Astrocyte of the hippocampus (primary cell): ENCODE measurements around the gene ZAP70.
"Not testable (repeated sequence)": the region's sequence is repeated elsewhere in the genome, so short reads cannot be mapped to it uniquely, and the experiment has no call there.

Experiments
- DNase-seq: peaks from one replicate; pipeline ENCODE4 v3.0.0; 2011; ENCODE audit warnings: low read depth, low spot score

ZAP70 gene

DNA sequence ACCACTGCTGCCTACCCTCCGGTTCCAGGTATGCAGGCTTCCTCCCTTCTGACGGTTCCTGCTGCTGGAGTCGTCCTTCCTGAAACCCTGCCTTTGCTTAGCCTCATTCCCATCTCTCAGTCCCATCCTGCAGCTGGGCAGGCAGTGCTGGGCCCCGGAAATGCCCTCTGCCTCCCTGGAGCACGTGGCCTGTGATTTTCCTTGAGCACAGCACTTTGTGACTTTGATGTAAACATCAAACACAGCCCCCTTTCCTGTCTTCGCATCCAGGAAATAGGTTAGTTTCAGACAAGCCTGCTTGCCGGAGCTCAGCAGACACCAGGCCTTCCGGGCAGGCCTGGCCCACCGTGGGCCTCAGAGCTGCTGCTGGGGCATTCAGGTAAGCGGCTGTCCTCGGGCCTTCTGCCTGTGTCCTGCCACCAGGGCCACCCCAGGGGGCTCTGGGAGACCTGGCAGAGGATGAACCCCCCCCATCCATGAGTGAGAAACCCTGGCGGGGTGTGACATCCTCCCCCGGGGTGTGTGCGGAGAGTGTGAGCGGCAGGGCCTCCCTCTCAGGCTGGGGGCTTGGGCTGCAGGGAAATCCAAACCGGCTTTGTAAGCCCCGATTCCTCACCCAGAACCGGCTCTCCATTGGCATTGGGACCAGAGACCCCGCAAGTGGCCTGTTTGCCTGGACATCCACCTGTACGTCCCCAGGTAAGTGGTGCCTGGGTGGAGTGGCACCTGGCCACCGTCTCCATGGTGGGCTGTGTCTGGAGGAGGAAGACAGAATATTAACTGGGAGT lies at the start of gene ZAP70:
TSS of gene ZAP70 (plus strand) at position 281 of the 788 bp plus-strand sequence. CDS start 10,461 bp downstream, outside the sequence.
- no peak for DNase-seq

DNA sequence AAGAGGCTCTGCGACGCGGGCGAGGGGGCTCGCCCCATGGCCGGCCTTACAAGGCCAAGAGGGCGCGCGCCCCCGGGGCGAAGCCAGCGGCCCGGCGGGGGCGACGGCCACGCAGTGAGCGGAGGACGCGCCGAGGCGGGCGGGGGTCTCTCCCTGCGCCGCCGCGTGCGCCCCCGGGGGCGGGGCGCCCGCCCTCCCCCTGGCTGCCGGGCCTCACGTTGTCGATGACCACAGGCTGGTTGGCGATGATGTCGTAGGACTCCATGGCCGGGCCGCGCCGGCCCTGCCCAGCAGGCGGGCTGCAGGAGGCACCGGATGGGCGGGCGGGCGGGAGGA lies 49.8 kb upstream of the ZAP70 start:
- DNase-seq: no peak

DNA sequence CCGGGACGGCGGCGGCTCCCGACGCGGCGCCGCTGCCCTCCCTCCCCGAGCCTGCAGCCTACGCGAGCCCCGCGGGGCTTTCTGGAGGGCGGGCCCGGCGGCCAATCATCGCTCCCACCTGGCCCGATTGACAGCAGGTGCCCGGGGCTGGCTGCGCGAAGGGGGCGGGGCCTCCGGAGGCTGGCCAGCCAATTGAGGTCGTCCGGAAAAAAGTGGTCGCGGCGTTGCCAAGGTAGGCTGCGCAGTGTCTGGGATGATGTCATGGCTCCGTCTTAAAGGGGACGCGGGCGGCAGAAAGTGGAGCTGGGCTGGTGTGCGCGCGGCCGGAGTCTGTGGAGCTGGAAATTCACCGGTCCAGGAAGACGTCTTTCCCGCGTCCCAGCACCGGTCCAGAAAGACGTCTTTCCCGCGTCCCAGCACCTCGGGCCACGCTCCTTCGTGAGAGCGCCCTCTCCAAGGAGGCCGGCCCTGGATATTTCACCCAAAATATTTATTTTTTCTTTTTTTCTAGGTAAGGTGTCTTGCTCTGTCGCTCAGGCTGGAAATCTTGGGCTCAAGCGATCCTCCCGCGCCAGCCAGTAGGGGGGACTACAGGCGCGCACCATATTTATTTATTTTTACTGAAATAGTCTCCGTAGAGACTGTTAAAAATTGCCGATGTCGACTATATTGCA lies 49.3 kb upstream of the ZAP70 start, which contains the start of gene ACTR1B:
TSS of gene ACTR1B (minus strand) at position 83 of the 674 bp plus-strand sequence. CDS start 154 bp downstream, outside the sequence.
- DNase-seq: peak; percentile 100

DNA sequence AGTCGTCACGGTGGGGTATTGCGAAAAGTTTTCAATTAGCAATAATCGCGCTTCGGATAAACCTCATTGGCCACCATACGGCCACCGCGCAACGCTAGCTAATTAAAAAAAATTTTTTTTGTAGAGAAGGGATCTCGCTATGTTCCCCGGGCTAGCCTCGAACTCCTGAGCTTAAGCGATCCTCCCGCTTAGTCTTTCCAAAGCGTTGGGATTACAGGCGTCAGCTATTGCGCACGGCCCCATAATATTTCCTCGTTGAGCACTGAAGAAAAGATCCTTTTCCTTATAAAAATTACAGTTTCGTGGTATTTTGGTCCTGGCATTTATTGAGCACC lies 48.8 kb upstream of the ZAP70 start:
- DNase-seq: no peak

DNA sequence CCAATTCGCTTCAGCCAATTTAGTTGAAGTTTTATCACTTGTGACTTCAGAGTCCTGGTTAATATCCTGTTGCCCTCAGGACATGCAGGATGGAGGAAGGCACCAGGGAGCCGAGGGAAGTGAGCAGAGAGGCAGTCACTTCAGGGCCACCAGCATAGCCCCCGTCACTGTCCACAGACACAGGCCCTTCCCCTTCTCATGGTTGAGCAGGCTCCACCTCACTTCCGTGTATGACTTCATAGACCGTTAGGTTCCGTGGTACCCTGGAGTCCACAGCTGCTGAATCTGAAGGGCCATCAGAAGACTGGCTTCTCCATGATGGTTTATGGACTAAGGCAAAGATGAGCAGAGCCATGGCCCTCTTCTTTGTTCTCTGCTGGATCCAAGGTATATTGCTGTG lies 43.9 kb upstream of the ZAP70 start, which contains the start of gene C2orf92:
TSS of gene C2orf92 (plus strand) at position 266 of the 400 bp plus-strand sequence. CDS start at position 342, 76 bp downstream.
- no peak for DNase-seq

- no peak for DNase-seq
Observed at GRCh38 chr2:97670471-97670870, 42.9 kb upstream of the ZAP70 start.

DNA sequence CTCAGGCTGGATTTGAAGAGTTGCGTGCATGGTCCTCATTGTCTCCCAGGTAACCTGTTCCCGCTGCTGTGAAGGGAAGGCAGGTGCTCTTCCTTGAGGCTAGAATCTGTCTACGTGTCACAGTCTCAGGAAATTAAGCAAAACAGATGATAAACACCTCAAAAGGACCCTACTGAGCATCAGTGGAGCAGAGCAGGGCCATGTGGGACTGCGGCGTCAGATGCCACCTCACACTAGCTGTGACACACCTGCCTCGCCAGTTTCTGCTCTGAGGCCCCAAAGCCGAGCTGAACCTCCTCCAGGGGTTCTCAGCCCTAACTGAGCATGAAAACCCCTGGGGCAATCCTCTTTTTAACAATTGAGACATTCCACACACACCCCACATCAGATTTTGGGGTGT lies 41.9 kb upstream of the ZAP70 start:
- no peak for DNase-seq

DNA sequence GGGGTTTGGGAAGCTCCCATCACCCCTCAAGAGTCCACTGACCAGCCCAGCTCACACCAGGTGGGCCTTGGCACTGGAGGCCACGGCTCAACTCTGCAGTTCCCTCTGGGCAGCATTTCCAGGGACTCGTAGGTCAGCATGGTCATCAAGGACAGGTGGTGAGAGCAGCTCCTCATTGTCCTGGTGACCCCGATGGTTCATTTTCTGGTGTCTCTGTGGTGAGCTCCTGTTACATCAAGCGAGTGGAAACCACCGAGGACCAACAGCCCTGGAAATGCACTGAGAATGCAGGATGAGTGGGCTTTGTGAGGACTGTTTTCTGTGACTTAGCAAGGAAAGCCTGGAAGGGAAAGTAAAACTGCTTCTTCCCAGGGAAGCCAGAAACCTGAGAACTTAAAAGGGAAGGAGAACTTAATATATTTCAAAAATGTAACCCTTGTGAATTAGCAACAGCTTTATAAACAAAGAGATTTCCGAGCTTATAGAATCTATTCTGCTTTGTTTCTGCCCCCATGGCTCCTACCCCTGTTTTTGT lies 40.7 kb upstream of the ZAP70 start:
- DNase-seq: not testable (repeated sequence)

- DNase-seq: no peak
Observed at GRCh38 chr2:97673182-97673914, 40.0 kb upstream of the ZAP70 start.

GRCh38 chr2:97673915-97674283 lies 39.5 kb upstream of the ZAP70 start:
- no peak for DNase-seq

GRCh38 chr2:97675430-97676113 lies 37.8 kb upstream of the ZAP70 start:
- no peak for DNase-seq

DNA sequence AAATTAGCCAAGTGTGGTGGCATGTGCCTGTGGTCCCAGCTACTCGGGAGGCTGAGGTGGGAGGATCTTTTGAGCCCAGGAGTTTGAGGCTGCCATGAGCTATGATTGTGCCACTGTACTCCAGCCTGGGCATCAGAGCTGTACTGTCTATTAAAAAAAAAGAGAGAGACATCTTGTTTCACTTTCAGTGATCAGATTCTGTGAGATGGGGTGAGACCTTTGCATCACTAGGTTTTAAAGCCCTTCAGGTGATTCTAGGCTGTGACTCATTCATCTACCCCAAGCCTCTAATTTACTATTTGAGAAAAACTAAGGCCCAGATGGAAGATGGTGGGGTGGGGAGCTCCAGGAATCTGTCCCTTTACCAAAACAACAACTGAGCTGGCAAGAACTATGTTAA lies 36.8 kb upstream of the ZAP70 start:
- DNase-seq: no peak

DNA sequence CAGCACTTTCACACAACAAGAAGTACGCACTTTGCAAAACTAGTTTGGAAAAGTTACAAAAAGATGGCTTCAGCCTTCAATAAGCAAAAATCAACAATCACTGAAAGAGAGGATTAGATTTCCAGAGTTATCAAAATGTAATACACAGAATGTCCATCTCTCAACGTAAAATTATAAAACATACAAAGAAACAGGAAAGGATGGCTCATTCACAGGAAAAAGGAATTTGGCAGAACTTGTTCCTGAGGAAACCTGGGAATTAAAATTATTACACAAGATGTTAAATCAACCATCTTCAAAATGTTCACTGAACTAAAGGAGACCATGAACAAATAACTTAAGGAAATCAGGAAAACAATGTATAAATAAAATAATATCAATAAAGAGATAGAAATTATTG lies 35.9 kb upstream of the ZAP70 start:
- no peak for DNase-seq

DNA sequence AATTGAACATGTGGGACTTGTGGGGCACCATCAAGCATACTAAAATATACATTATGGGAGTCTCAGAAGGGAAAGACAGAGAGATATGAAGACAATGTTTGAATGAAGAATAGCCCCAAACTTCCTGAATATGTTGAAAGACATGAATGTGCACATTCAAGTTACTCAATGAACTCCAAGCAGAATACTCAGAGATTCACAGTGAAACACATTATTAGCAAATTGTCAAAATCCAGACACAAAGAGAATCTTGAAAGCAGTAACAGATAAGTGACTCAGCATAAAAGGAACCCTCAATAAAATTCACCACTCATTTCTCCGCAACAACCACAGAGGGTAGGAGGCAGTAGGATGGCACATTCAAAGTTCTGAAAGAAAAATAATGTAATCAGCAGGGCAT lies 35.1 kb upstream of the ZAP70 start:
- DNase-seq: no peak

GRCh38 chr2:97687235-97687634 lies 26.1 kb upstream of the ZAP70 start:
- DNase-seq: not testable (repeated sequence)

- DNase-seq: no peak
Observed at GRCh38 chr2:97688062-97688827, 25.1 kb upstream of the ZAP70 start.

- no peak for DNase-seq
Observed at GRCh38 chr2:97691166-97691565, 22.2 kb upstream of the ZAP70 start.

- peak; percentile 33 for DNase-seq
Observed at GRCh38 chr2:97693476-97693875, 19.9 kb upstream of the ZAP70 start.

- no peak for DNase-seq
Observed at GRCh38 chr2:97695744-97696143, 17.6 kb upstream of the ZAP70 start.

DNA sequence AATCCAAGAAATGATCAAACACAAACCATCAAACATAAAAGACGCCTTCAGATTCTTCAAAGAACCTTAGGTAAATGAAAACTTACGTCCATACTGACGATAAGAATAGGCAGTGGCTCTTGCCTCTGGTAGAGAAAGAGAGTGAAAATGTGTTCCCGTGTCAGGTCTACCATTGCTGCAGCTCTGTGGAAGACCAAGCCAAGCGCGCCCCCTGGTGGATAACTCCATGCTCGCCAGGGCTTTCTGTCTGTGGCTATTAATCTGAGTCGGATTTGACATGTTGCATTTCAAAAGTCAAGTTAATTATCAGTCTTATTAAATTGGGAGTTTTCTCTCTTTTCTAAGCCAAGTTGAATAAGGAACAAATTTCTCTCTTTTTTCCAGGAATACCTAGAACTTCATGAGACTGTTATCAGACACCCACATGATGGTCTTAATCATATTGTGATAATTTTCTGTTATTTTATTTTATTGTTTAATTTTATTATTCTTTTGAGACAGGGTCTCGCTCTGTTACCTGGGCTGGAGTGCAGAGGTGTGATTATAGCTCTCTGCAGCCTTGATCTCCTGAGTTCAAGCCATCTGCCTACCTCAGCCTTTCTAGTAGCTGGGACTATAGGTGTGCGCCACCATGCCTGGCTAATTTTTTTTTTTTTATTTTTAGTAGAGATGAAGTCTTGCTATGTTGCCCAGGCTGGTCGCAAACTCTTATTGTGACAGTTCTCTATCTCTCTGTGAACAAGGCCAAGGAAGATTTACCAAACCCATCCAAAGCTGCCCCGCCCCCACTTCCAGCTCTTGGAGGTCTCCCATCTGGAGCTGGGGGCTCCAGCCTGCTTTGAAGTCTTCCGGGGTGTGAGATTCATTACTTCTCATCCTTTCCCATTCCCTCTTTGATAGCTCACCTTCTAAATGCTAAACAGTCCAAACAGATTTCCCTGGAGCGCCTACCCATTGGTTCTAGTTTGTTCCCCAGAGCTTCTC lies 15.8 kb upstream of the ZAP70 start:
- peak; percentile 90 for DNase-seq
